C4-2B (cell line): ENCODE measurements around the gene SLC16A7.

Experiments used
- CTCF ChIP-seq: fragments of 450-650 bp; conservative IDR thresholded peaks from 2 replicates; pipeline ENCODE4 v1.5.1; 2017; ENCODE audit warnings: mild to moderate bottlenecking
- ZFX ChIP-seq: fragments of 450-650 bp; IDR thresholded peaks from 2 replicates; pipeline ENCODE4 v1.6.1; 2017

- TF ChIP-seq CTCF (no peak), ZFX (no peak)
These were observed 55.5 kb downstream of the SLC16A7 start for GRCh38 chr12:59651229-59651920.
